Measurements from ENCODE around the gene COL18A1.

DNA sequence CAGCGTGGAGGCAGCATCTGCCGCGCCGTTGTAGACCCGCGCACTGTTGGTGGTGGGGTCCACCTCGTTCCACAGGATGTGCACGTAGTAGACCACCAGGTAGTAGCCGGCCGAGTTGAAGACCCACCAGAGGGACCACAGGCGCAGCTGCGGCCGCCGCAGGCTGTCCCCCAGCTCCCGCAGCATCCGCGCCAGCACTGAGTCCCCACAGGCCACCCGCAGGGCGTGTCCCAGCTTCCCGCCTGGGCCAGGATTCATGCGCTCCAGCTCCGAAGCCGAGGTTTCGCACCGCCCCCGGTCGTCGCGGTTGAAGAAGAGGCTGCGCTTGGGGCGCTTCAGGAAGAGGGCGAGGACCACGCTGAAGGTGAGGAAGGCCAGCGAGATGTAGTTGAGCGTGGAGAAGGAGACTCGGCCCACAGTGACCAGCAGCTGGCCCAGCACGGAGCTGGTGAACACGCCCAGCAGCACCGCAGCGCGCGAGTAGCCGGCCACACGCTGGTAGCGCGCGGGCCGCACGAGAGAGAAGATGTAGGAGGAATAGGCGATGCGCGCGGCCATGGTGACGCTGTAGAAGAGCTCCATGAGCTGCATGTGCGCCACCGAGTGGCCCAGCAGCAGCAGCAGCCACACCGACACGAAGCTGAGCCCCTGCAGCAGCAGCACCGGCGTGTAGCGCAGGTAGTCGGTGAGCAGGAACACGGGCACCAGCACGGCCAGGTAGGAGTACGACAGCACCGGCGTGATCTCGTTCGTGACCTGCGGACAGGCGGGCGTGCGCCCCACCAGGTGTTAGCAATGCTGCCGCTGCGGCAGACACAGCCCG lies 126.6 kb downstream of the COL18A1 start:
- TF ChIP-seq, protein P1, sequence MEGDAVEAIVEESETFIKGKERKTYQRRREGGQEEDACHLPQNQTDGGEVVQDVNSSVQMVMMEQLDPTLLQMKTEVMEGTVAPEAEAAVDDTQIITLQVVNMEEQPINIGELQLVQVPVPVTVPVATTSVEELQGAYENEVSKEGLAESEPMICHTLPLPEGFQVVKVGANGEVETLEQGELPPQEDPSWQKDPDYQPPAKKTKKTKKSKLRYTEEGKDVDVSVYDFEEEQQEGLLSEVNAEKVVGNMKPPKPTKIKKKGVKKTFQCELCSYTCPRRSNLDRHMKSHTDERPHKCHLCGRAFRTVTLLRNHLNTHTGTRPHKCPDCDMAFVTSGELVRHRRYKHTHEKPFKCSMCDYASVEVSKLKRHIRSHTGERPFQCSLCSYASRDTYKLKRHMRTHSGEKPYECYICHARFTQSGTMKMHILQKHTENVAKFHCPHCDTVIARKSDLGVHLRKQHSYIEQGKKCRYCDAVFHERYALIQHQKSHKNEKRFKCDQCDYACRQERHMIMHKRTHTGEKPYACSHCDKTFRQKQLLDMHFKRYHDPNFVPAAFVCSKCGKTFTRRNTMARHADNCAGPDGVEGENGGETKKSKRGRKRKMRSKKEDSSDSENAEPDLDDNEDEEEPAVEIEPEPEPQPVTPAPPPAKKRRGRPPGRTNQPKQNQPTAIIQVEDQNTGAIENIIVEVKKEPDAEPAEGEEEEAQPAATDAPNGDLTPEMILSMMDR (IDR thresholded peaks at IDR 0.05): no peak
- TF ChIP-seq POLR2A (IDR thresholded peaks at IDR 0.05; ENCODE audit: low read length): no peak
- TF ChIP-seq KDM5A (IDR thresholded peaks at IDR 0.05): no peak

All from A549 (cell line).